ENCODE results near the gene PLSCR5.

The PLSCR5 gene

GRCh38 chr3:146612015-146612414 lies 6.9 kb upstream of the PLSCR5 start:
- H3K27me3 Mint-ChIP-seq = peaks cover 6% of the 10 kb centered on the region
- no peaks in the 10 kb centered on the region for H3K36me3 Mint-ChIP-seq (ENCODE audit: low read depth)
- H3K4me1 Mint-ChIP-seq = no peaks in the 10 kb centered on the region
- ATAC-seq (no peak), DNase-seq (no peak)
- H3K27ac Mint-ChIP-seq = no peak overlapping the region
- H3K4me3 Mint-ChIP-seq = no peak overlapping the region
- H3K9me3 Mint-ChIP-seq = no peaks in the 10 kb centered on the region

GRCh38 chr3:146611096-146611495 lies 6.0 kb upstream of the PLSCR5 start:
- Mint-ChIP-seq H3K27ac (no peak overlapping the region), H3K4me1 (no peaks in the 10 kb centered on the region), H3K4me3 (no peak overlapping the region), H3K36me3 (ENCODE audit: low read depth) (no peaks in the 10 kb centered on the region), H3K9me3 (no peaks in the 10 kb centered on the region), H3K27me3 (peaks cover 6% of the 10 kb centered on the region)
- no peak for ATAC-seq
- DNase-seq = no peak

GRCh38 chr3:146598535-146598934 lies 6.6 kb downstream of the PLSCR5 start:
- no peak overlapping the region for H3K4me3 Mint-ChIP-seq
- no peaks in the 10 kb centered on the region for H3K9me3 Mint-ChIP-seq

GRCh38 chr3:146594843-146595482 lies 10.2 kb downstream of the PLSCR5 start:
- no peak overlapping the region for H3K4me3 Mint-ChIP-seq
- H3K4me1 Mint-ChIP-seq = no peaks in the 10 kb centered on the region
- peaks cover 10% of the 10 kb centered on the region for H3K27me3 Mint-ChIP-seq
- no peak overlapping the region for H3K27ac Mint-ChIP-seq
- no peaks in the 10 kb centered on the region for H3K36me3 Mint-ChIP-seq (ENCODE audit: low read depth)
- DNase-seq = no peak
- ATAC-seq = no peak
- H3K9me3 Mint-ChIP-seq = no peaks in the 10 kb centered on the region

More at GRCh38 chr3:146598535-146598934, 6.6 kb downstream of the PLSCR5 start:
- H3K36me3 Mint-ChIP-seq (ENCODE audit: low read depth) = no peaks in the 10 kb centered on the region
- DNase-seq (no peak), ATAC-seq (no peak)
- H3K27me3 Mint-ChIP-seq = peaks cover 11% of the 10 kb centered on the region
- no peak overlapping the region for H3K27ac Mint-ChIP-seq
- H3K4me1 Mint-ChIP-seq = no peaks in the 10 kb centered on the region

- Mint-ChIP-seq H3K27ac (no peak overlapping the region), H3K36me3 (ENCODE audit: low read depth) (no peaks in the 10 kb centered on the region), H3K4me1 (no peaks in the 10 kb centered on the region), H3K4me3 (no peak overlapping the region), H3K27me3 (peaks cover 7% of the 10 kb centered on the region), H3K9me3 (no peaks in the 10 kb centered on the region)
- ATAC-seq = no peak
- DNase-seq = no peak
These were observed 11.4 kb downstream of the PLSCR5 start for GRCh38 chr3:146593776-146594175.

GRCh38 chr3:146590521-146590920 lies 14.6 kb downstream of the PLSCR5 start:
- DNase-seq (no peak), ATAC-seq (no peak)
- Mint-ChIP-seq H3K9me3 (no peaks in the 10 kb centered on the region), H3K4me1 (no peaks in the 10 kb centered on the region), H3K4me3 (no peak overlapping the region), H3K36me3 (ENCODE audit: low read depth) (no peaks in the 10 kb centered on the region), H3K27ac (no peak overlapping the region), H3K27me3 (peaks cover 2% of the 10 kb centered on the region)

- DNase-seq (peak; percentile 9), ATAC-seq (no peak)
- H3K4me3 Mint-ChIP-seq = no peak overlapping the region
- H3K4me1 Mint-ChIP-seq = no peaks in the 10 kb centered on the region
- no peak overlapping the region for H3K27ac Mint-ChIP-seq
- no peaks in the 10 kb centered on the region for H3K9me3 Mint-ChIP-seq
- H3K36me3 Mint-ChIP-seq (ENCODE audit: low read depth) = no peaks in the 10 kb centered on the region
- H3K27me3 Mint-ChIP-seq = peaks cover 5% of the 10 kb centered on the region
These were observed 15.1 kb downstream of the PLSCR5 start for GRCh38 chr3:146589899-146590508.

GRCh38 chr3:146585156-146585555 lies 20.0 kb downstream of the PLSCR5 start:
- Mint-ChIP-seq H3K9me3 (no peaks in the 10 kb centered on the region), H3K4me3 (no peak overlapping the region), H3K27me3 (peaks cover 6% of the 10 kb centered on the region), H3K36me3 (ENCODE audit: low read depth) (no peaks in the 10 kb centered on the region), H3K4me1 (no peaks in the 10 kb centered on the region), H3K27ac (no peak overlapping the region)
- ATAC-seq (no peak), DNase-seq (no peak)

- no peaks in the 10 kb centered on the region for H3K36me3 Mint-ChIP-seq (ENCODE audit: low read depth)
- no peak overlapping the region for H3K4me3 Mint-ChIP-seq
- peaks cover 6% of the 10 kb centered on the region for H3K27me3 Mint-ChIP-seq
- H3K9me3 Mint-ChIP-seq = no peaks in the 10 kb centered on the region
- H3K4me1 Mint-ChIP-seq = no peaks in the 10 kb centered on the region
- H3K27ac Mint-ChIP-seq = no peak overlapping the region
- DNase-seq (no peak), ATAC-seq (peak; percentile 15)
These were observed 23.1 kb downstream of the PLSCR5 start for GRCh38 chr3:146581951-146582467.

- H3K4me1 Mint-ChIP-seq = no peaks in the 10 kb centered on the region
- peaks cover 6% of the 10 kb centered on the region for H3K27me3 Mint-ChIP-seq
- H3K9me3 Mint-ChIP-seq = no peaks in the 10 kb centered on the region
- no peak for DNase-seq
- no peaks in the 10 kb centered on the region for H3K36me3 Mint-ChIP-seq (ENCODE audit: low read depth)
- ATAC-seq = no peak
- H3K27ac Mint-ChIP-seq = no peak overlapping the region
- H3K4me3 Mint-ChIP-seq = no peak overlapping the region
These were observed 24.0 kb downstream of the PLSCR5 start for GRCh38 chr3:146581080-146581601.

GRCh38 chr3:146577662-146578061 lies 27.5 kb downstream of the PLSCR5 start:
- H3K9me3 Mint-ChIP-seq = no peaks in the 10 kb centered on the region
- no peak for DNase-seq
- H3K4me1 Mint-ChIP-seq = no peaks in the 10 kb centered on the region
- no peak for ATAC-seq
- H3K27ac Mint-ChIP-seq = no peak overlapping the region
- no peaks in the 10 kb centered on the region for H3K36me3 Mint-ChIP-seq (ENCODE audit: low read depth)
- no peak overlapping the region for H3K4me3 Mint-ChIP-seq
- no peaks in the 10 kb centered on the region for H3K27me3 Mint-ChIP-seq

- no peaks in the 10 kb centered on the region for H3K36me3 Mint-ChIP-seq (ENCODE audit: low read depth)
- H3K27ac Mint-ChIP-seq = no peak overlapping the region
- DNase-seq (no peak), ATAC-seq (no peak)
- no peaks in the 10 kb centered on the region for H3K27me3 Mint-ChIP-seq
- no peak overlapping the region for H3K4me3 Mint-ChIP-seq
- H3K9me3 Mint-ChIP-seq = no peaks in the 10 kb centered on the region
- H3K4me1 Mint-ChIP-seq = no peaks in the 10 kb centered on the region
These were observed 29.5 kb downstream of the PLSCR5 start for GRCh38 chr3:146575636-146576035.

- ATAC-seq = no peak
- no peaks in the 10 kb centered on the region for H3K27me3 Mint-ChIP-seq
- H3K9me3 Mint-ChIP-seq = no peaks in the 10 kb centered on the region
These were observed 31.0 kb downstream of the PLSCR5 start for GRCh38 chr3:146574173-146574572.

GRCh38 chr3:146569314-146569713 lies 35.8 kb downstream of the PLSCR5 start:
- Mint-ChIP-seq H3K4me3 (no peak overlapping the region), H3K27me3 (no peaks in the 10 kb centered on the region), H3K36me3 (ENCODE audit: low read depth) (no peaks in the 10 kb centered on the region), H3K4me1 (no peaks in the 10 kb centered on the region), H3K9me3 (no peaks in the 10 kb centered on the region), H3K27ac (no peak overlapping the region)
- DNase-seq (no peak), ATAC-seq (no peak)

More at GRCh38 chr3:146574173-146574572, 31.0 kb downstream of the PLSCR5 start:
- Mint-ChIP-seq H3K36me3 (ENCODE audit: low read depth) (no peaks in the 10 kb centered on the region), H3K4me1 (no peaks in the 10 kb centered on the region), H3K4me3 (no peak overlapping the region), H3K27ac (no peak overlapping the region)
- DNase-seq = no peak

GRCh38 chr3:146566138-146566537 lies 39.0 kb downstream of the PLSCR5 start:
- ATAC-seq = no peak
- Mint-ChIP-seq H3K27ac (no peak overlapping the region), H3K27me3 (no peaks in the 10 kb centered on the region)

More at GRCh38 chr3:146566138-146566537, 39.0 kb downstream of the PLSCR5 start:
- H3K4me3 Mint-ChIP-seq = no peak overlapping the region
- no peak for DNase-seq
- no peaks in the 10 kb centered on the region for H3K9me3 Mint-ChIP-seq
- no peaks in the 10 kb centered on the region for H3K4me1 Mint-ChIP-seq
- H3K36me3 Mint-ChIP-seq (ENCODE audit: low read depth) = no peaks in the 10 kb centered on the region
